ENCODE results near the gene EYA4. TPM values are rescaled to one million over a fixed set of nuclear protein-coding genes. Genes with fewer than 3 reads are reported as not detected.
A peak's percentile ranks its signal among the peaks of the same experiment; 100 is the strongest.

Gene EYA4
- total RNA-seq, 1 experiment from 2014 or later, result 0.24 TPM

- Mint-ChIP-seq H3K27ac (no peak overlapping the region), H3K4me1 (peaks cover 25% of the 10 kb centered on the region), H3K27me3 (ENCODE audit: low read depth) (no peaks in the 10 kb centered on the region), H3K4me3 (no peak overlapping the region), H3K36me3 (no peaks in the 10 kb centered on the region), H3K9me3 (no peaks in the 10 kb centered on the region)
- DNase-seq (ENCODE audit: low spot score) (no peak), ATAC-seq (peak; percentile 33)
- ChIA-PET POLR2A (interaction anchor here (0.6 kb wide), 1 partner anchor 87 kb away, joined by 4 read pairs; no protein-coding TSS in a partner anchor), CTCF (no interaction called here)
- TF ChIP-seq ERG (CRISPR knock-in tag; IDR thresholded peaks at IDR 0.05) (no peak), USF2 (CRISPR knock-in tag; IDR thresholded peaks at IDR 0.05) (peak; percentile 61), PRRX2 (CRISPR knock-in tag; IDR thresholded peaks at IDR 0.05) (no peak), USF1 (CRISPR knock-in tag; IDR thresholded peaks at IDR 0.05) (peak; percentile 51; the same call in 1 of the 2 replicates), E2F1 (CRISPR knock-in tag; IDR thresholded peaks at IDR 0.05) (no peak), ZNF232 (CRISPR knock-in tag; IDR thresholded peaks at IDR 0.05) (no peak), TP53 (CRISPR knock-in tag; IDR thresholded peaks at IDR 0.05) (no peak)
Measured at GRCh38 chr6:133548423-133549159, 307.4 kb downstream of the EYA4 start.

GRCh38 chr6:133549371-133549801 is 308.2 kb downstream of the EYA4 start:
- CTCF ChIA-PET, result interaction anchor here (0.7 to 1.4 kb wide), 5 partner anchors 95 to 719 kb away, joined by 3 to 5 read pairs (median 3); no protein-coding TSS in a partner anchor
- H3K27me3 Mint-ChIP-seq (ENCODE audit: low read depth), result no peaks in the 10 kb centered on the region

More at GRCh38 chr6:133549371-133549801, 308.2 kb downstream of the EYA4 start:
- POLR2A ChIA-PET, result no interaction called here
- Mint-ChIP-seq H3K27ac (no peak overlapping the region), H3K36me3 (no peaks in the 10 kb centered on the region), H3K4me3 (no peak overlapping the region), H3K9me3 (no peaks in the 10 kb centered on the region), H3K4me1 (peaks cover 25% of the 10 kb centered on the region)
- TF ChIP-seq ZBTB43 (CRISPR knock-in tag; IDR thresholded peaks at IDR 0.05) (no peak), NFYB (CRISPR knock-in tag; conservative IDR thresholded peaks at IDR 0.05; ENCODE audit: low read depth) (no peak), ZMAT4 (CRISPR knock-in tag; IDR thresholded peaks at IDR 0.05) (no peak), ZBTB21 (CRISPR knock-in tag; IDR thresholded peaks at IDR 0.05; ENCODE audit: borderline replicate concordance) (no peak), SOX15 (CRISPR knock-in tag; IDR thresholded peaks at IDR 0.05) (no peak), ZNF263 (CRISPR knock-in tag; IDR thresholded peaks at IDR 0.05; ENCODE audit: low read depth) (no peak), AR (CRISPR knock-in tag; IDR thresholded peaks at IDR 0.05) (no peak), E2F1 (CRISPR knock-in tag; IDR thresholded peaks at IDR 0.05) (no peak), SMAD3 (CRISPR knock-in tag; IDR thresholded peaks at IDR 0.05; ENCODE audit: borderline replicate concordance) (no peak)
- ATAC-seq (no peak; the same call in none of the 2 replicates), DNase-seq (ENCODE audit: low spot score) (no peak)
